Measurements from ENCODE around the gene DHX29.

Gene DHX29

DNA sequence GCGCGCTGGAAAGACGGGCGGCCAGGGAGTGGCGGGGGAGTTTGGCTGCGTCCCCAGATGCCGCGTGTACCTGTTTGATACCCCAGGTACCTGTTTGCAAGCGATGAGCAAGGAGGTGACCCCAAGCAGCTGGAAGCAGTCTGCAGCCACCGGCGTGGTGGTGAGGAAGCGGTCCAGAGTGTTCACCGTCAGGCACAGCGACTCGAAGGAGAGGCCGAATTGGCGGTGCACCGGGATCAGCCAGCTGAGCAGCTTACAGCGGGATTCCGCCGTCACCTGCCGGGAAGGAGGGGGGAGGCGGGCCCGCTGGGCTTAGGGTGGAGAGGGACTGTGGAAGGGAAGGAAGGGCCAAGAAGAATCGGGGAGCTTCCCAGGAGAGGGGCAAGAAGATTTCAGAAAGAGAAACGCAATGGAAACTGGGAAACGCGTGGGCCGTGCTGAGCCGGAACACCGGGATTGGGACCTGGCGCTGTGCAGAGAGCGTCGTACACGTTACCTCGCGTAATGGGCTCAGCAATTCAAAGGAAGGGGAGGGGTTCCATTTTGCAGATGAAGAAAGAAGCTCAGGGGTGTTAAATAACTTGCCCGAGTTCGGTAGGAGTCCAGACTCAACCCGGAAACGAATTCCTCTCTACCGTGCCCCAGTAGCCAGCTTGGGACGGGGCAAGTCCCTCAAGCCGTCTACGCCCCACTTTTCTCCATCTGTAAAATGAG is 75.1 kb downstream of the DHX29 start:
- DNase-seq (ENCODE audit: low read depth) = no peak

DNA sequence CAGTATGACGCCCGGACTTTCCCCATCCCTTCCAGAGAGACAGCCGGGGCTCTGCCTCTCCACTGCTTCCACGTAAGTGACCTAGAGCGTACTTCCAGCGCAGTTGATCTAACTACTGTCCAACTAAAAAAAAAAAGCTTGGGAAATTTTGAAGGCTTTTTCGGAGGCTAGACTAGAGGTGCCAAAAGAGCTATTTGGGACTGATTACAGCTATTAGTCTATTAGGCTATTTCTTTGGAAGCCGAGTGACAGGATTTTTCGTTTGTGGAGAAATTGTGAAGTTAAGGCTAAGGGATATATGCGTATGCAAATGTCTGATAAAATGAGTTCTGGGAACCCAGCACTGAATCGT is 75.6 kb downstream of the DHX29 start:
- DNase-seq (ENCODE audit: low read depth) = no peak

- no peak for DNase-seq (ENCODE audit: low read depth)
Observed at GRCh38 chr5:55231029-55231918, 76.2 kb downstream of the DHX29 start.

DNA sequence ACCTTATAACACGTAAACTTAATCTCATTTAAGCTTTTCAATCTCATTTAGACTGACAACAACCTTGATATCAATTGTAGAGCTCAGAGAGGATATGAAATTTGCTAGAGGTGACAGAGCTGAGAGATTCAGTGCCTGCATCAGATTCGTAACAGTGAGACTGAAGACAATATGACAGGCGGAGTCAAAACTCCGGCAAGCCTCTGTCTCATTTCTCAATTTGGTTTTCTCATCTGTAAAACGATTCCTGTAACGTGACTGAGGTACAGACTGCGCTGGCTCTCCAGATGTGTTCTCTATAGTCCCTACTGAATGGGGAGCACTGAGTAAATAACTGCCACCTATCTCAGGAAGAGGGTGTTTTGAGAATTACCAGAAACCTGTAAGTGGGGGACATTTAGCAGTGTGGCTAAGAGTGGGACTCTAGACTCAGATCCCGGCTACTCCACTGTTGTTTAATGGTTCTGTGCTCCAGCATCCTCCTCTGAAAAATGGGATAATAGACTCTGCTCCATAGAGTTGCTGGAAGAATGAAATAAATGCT is 77.3 kb downstream of the DHX29 start:
- no peak for DNase-seq (ENCODE audit: low read depth)

- DNase-seq (ENCODE audit: low read depth) = no peak
Observed at GRCh38 chr5:55227664-55228430, 79.6 kb downstream of the DHX29 start.

DNA sequence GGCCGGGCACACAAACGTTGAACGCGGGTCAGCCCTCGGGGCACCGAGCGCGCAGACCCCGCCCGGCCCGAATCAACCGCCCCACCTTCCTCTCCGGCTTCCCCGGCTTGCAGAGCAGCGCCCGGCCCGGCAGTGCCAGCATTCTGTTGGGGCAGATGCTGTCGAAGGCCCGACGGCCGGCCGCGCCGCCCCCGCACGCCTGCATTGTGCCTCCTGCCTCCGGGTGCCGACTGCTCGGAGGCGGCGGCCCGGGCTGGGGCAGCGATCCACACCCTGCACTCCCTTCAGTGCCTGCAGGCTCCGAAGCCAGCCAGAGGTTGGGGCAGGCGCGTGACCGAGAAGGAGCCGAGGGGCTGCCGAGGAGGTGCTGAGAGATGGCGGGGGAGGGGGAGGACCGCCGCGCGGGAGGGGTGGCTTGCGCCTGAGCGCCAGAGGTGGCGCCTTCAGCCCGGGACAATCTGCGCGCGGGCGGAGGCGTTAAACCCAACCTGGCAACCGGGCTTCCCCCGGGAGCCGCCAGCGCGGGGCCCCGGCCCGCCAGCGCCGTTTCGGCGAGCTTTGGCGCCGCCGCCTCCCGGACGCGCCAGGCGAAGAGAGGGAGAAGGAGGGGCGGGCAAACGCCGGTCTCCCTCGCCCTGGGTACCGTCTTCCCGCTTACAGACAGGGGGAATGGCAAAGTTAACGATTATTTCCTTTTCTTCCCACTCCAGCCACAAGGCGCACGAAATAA is 80.4 kb downstream of the DHX29 start, which contains the start of gene MCIDAS:
MCIDAS (minus strand) TSS at position 382 of the 730 bp plus-strand sequence; CDS start at position 205, 177 bp downstream.
- peak; percentile 53 for DNase-seq (ENCODE audit: low read depth)

DNA sequence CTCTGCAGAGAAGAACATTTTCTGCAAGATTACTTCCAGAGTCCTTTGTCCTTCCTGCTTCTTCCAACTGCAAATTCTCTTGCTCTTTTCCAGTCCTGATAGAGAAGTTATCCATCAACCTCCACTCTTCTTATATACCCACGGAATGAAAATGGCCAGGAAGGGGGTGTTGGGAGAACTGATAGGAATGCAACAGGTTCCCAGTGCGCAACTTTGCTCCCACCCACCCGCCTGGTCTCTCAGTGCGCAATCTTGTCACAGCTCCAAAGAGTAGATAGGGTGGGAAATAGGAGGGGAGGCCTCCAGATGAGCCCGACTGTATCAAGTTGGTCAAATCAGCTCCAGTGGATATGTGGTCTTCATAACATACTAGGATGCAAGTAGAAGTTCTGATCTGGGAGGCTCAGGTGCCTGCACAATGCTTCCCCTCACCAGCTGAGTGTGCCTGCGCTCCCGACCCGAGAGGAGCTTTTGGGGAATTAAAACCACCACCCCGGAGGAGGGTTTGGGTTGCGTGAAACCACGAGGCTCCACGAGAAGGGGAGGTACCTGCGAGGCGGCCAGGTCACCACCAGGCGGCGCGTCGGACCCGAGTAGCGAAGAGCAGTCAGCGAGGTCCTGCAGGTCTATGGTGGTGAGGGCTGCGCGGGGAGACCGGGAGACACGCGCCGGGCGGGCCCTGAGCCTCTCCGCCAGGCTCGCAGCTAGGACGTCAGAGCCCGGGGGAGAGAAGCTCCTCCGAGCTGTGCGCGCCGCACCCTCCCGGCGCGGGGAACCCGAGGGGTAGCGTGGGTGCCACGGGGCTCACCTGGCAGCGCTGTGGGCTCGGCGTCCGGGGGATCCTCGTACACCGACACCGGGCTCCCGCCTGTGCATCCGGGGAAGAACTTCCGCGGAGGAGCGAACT is 81.2 kb downstream of the DHX29 start:
- peak; percentile 47 for DNase-seq (ENCODE audit: low read depth)

DNA sequence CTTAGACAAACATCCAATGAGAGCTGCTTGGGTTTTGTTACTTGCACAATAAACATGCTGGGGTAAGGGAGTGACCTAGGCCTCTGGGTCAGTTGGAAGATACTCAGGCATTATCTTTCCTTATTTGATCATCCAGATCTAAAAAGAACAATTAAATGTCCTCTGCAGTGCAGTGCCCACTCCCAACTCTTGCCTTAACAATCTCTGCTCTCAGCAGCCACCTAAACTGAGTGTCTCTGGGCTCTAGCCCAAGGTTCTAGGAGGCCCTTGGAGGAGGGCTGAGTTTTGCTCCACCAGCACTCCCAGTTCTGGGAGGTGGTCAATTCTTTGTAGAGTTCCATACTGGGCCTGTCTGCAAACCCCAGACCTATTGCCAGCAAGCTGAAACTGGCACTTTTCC is 82.1 kb downstream of the DHX29 start:
- DNase-seq (ENCODE audit: low read depth) = no peak

- DNase-seq (ENCODE audit: low read depth) = no peak
Observed at GRCh38 chr5:55223812-55224240, 83.7 kb downstream of the DHX29 start.

DNA sequence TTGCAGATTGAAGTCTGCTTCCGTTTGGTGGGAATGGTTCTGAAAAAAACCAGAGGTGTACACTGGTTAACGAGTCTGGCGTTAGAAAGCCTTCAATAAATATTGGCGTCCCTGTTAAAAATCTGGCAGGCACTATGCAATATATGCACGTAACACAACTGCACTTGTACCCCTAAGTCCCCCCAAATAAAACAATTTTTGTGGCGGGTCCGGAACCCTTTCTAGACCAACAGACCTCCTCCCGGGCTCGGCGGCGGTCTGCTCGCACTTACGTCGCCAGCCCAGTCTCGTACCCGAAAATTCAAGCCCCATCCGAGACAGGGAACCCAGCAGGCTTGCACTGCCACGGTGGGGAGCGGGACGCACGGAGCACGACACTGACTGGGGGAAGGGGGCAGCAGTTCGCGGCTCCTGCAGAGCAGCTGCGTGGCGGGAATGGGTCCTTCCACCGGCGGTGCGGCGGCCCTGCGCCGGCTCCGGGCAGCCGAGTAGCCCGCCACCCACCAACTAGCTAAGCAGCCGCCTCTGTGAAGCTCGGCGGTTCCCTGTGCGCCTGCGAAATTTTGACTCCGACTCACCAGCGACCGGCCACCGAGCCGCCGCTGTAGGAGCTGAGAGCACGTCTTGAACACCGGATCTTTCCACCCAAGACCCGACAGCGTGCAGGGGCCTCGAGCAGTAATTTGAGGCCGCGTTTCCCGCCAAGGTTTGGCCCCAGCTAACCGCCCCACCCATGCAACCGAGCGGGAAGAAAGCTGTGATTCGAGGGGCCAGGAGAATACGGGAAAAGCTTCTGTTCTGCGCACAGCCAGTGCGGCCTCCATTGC is 84.3 kb downstream of the DHX29 start:
- no peak for DNase-seq (ENCODE audit: low read depth)

DNA sequence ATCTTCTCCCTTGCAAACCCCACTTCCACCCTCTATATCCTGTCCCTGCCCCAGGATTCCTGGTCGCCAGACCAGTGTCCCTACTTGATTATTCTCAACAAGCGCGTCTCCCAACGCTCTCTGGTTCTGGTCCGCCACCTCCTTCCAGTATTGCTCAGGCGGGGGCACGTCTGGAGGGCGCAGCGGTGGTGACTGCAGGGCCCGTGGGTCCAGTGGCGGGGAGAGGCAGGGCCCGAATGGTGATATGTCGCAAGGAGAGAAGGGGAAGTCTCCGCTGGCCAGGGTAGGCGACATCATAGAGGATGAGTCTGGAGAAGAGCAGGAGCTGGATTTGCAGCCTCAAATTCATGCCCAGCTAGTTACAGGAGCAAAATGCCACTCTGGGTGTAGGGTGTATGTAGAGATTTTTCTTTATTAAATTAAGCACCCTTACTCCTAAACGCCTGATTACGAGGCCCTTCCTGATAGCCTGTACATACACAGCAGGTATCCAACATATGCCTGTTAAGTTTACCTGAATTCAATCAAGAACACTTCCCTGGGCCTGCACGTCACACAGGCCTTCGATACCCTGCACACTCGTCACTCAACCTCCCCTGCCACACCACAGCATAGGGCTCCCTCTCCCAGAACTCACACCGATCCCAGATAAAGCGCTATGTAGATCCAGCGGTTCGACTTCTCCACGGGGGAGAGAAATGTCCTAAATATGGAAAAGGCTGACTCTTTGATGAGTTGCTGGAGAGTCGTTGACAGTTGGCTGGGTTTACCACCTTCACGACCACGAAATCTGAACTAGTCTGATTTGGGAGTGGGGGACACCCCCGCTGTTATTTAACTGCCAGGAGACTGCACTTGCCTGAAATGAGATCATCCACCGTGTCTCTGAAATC is 85.2 kb downstream of the DHX29 start:
- no peak for DNase-seq (ENCODE audit: low read depth)

DNA sequence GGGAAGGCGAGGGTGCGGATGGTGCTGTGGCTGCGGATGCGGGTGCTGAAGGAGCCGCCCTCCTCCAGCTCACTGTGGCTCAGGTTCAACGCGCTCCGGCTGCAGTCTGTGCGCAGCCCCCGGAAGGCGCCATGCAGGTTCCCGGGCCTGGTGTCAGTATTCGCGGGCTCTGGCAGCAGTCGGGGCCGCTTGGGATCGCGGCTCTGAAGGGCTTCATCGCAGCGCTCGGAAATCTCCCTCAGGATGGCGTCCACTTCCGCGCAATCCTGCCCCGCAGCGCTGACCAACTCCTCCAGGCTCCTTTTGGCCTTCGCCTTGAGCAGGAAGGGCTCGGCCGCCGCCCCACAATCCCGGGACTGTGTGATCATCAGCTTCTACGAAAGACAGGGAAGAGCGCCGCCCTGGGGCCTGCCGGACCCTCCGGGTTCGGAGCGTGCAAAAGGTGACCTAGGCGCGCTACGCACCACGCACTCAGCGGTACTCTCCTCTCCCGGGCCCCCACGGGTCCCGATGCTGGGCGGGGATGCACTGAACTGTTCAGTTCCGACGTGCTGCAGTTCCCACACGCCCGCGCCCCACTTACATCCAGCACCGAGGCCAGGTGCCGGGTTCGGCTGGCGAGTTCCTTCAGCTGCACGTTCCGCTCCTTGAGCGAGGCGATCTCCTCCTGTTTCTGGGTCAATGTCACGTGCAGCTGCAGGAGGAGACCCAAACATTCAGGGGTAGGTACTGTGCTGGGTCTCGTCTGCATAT is 86.9 kb downstream of the DHX29 start:
- no peak for DNase-seq (ENCODE audit: low read depth)

- no peak for DNase-seq (ENCODE audit: low read depth)
Observed at GRCh38 chr5:55219770-55220169, 87.7 kb downstream of the DHX29 start.

DNA sequence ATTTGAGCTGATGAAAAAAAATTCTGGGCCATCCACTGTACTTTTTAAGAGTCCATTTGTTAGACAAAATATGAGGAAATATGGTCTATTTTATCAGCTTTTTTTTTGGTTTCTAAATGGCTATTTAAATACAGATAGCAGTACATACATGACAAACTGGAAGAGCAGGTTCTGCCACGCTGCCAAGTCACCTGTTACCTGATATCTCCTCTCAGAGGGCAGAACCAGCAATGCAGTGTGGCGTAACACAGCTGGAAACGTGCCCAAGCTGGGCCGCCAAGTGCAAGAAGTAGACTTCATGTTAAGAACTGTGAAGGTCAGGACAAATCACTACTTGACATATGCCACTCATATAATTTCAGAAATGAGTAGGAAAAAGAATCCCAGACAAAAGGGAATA is 88.5 kb downstream of the DHX29 start:
- DNase-seq (ENCODE audit: low read depth) = no peak

DNA sequence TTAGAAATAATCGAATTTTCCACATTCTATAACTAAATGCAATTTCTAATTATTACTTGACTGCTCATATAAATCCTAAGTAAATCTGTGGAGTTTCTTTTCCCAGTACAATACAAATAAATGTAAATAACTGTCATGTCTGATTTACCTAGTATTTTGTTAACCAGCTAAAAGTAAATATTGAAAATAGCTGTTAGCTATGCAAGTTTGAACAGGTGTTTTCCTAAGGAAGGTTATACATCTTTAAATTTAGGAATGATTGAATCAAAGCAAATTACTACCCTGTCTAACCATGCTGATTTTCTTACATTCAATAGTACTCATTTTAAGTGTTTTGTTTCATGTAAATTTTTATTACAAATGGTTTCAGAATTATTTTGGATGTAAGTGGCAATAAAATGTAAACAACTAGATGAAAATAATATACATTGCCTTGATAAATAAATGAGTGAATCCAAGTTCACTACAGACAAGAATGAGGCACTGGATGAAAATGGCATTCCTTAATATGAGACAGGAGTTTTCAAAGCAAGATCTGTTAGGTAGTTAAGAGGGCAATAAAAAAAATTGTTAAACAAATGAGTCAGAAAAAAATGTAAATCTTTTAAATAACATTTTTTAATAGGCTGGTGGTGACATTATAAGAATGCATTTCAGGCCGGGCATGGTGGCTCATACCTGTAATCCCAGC is 96.2 kb downstream of the DHX29 start:
- no peak for DNase-seq (ENCODE audit: low read depth)
